HCT116 (cell line): ENCODE data around the gene UGDH.

Experiments
- ELF1 ChIP-seq: IDR thresholded peaks from 2 replicates; pipeline ENCODE4 v1.6.1; 2012; ENCODE audit warnings: low read depth, borderline replicate concordance
- EZH2 ChIP-seq: fragments of 200-600 bp; sonication (generic); IDR thresholded peaks from 2 replicates; pipeline ENCODE4 v1.6.1; 2017; ENCODE audit warnings: antibody characterized with exemption, mixed run types
- POLR2A ChIP-seq: IDR thresholded peaks from 2 replicates; pipeline ENCODE4 v1.7.0; 2011; ENCODE audit warnings: borderline replicate concordance; ENCODE audit not compliant: insufficient read depth, insufficient read length; ENCODE audit errors: extremely low read depth
- POLR2AphosphoS5 ChIP-seq: IDR thresholded peaks from 2 replicates; pipeline ENCODE4 v1.6.1; 2011; ENCODE audit warnings: mild to moderate bottlenecking, low read depth, low read length, moderate library complexity
- TF ChIP-seq, protein P1 (sequence below), 3 experiments: fragments of 200-600 bp in 1 of 3; sonication (generic) in 1 of 3; IDR thresholded peaks in 2 of 3; conservative IDR thresholded peaks in 1 of 3; 2 replicates each; pipeline ENCODE4 v1.5.1; 2012 to 2017; ENCODE audit warnings: low read depth in 2 of 3, low read length in 2 of 3, antibody characterized with exemption in 1 of 3, borderline replicate concordance in 1 of 3, control low read depth in 1 of 3, mild to moderate bottlenecking in 1 of 3, mixed read lengths in 1 of 3, mixed run types in 1 of 3, moderate library complexity in 1 of 3; ENCODE audit not compliant: insufficient read depth in 1 of 3

DNA sequence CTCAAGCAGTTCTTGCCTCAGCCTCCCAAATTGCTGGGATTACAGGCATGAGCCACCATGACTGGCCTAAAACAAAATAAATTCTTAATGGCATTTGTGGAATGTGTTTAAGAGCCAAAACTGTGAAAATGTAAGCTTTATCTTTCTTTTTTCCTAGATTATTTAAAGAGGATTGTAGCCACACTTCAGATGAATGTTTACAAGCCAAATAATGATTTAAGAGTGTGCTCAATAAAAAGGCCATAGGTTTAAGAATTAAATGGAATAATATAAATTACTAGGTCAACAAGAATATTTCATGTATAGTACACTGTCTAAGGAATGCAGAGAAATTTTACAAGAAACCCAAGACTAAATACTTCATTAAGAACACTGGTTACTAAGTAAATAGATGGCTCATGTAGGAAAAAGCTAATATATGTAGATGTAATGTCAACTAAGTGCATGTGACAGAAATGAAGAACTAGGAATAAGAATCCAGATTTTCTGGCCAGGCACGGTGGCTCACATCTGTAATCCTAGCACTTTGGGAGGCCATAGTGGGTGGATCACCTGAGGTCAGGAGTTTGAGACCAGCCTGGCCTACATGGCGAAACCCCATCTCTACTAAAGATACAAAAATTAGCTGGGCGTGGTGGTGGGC lies 21.3 kb upstream of the UGDH start:
- TF ChIP-seq, protein P1, sequence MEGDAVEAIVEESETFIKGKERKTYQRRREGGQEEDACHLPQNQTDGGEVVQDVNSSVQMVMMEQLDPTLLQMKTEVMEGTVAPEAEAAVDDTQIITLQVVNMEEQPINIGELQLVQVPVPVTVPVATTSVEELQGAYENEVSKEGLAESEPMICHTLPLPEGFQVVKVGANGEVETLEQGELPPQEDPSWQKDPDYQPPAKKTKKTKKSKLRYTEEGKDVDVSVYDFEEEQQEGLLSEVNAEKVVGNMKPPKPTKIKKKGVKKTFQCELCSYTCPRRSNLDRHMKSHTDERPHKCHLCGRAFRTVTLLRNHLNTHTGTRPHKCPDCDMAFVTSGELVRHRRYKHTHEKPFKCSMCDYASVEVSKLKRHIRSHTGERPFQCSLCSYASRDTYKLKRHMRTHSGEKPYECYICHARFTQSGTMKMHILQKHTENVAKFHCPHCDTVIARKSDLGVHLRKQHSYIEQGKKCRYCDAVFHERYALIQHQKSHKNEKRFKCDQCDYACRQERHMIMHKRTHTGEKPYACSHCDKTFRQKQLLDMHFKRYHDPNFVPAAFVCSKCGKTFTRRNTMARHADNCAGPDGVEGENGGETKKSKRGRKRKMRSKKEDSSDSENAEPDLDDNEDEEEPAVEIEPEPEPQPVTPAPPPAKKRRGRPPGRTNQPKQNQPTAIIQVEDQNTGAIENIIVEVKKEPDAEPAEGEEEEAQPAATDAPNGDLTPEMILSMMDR (IDR thresholded peaks at IDR 0.05 in 2 of 3, conservative IDR thresholded peaks at IDR 0.05 in 1 of 3; ENCODE audit: borderline replicate concordance in 1 of 3, insufficient read depth in 1 of 3, low read depth in 2 of 3, low read length in 2 of 3): no peak
- TF ChIP-seq POLR2AphosphoS5 (no peak), ELF1 (no peak), EZH2 (no peak), POLR2A (no peak)
